ENCODE results near the gene TSPYL1. TPM values are rescaled to one million over a fixed set of nuclear protein-coding genes. Genes with fewer than 3 reads are reported as not detected.

TSPYL1 gene
- total RNA-seq, 3 donors from 2014 or later, result 55.4 to 81.8 (median 63.8) TPM

DNA sequence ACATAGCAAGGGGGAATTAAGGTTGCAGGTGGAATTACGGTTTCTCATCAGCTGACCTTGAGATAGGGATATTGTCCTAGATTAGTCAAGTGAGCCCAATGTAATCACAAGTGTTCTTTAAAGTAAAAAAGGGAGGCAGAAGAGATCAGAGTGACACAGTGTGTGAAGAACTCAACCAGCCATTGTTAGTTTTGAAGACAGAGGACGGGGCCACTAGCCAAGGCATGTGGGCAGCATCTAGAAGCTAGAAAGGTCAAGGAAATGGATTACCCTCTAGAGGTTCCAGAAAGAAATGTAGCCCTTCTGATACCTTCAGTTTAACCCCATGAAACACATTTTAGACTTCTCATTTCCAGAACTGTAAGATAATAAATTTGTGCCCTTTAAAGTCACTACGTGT, 18.5 kb upstream of the TSPYL1 start:
- Histone ChIP-seq H3K4me1 (no peaks in the 10 kb centered on the region), H3K27me3 (no peaks in the 10 kb centered on the region), H3K9me3 (peaks cover 4% of the 10 kb centered on the region in 2 donors), H3K36me3 (no peaks in the 10 kb centered on the region), H3K4me3 (no peak overlapping the region), H3K27ac (no peak overlapping the region)
- TF ChIP-seq POLR2AphosphoS5 (IDR thresholded peaks at IDR 0.05) (no peak), POLR2A (IDR thresholded peaks at IDR 0.05) (no peak)
- TF ChIP-seq, protein P1, sequence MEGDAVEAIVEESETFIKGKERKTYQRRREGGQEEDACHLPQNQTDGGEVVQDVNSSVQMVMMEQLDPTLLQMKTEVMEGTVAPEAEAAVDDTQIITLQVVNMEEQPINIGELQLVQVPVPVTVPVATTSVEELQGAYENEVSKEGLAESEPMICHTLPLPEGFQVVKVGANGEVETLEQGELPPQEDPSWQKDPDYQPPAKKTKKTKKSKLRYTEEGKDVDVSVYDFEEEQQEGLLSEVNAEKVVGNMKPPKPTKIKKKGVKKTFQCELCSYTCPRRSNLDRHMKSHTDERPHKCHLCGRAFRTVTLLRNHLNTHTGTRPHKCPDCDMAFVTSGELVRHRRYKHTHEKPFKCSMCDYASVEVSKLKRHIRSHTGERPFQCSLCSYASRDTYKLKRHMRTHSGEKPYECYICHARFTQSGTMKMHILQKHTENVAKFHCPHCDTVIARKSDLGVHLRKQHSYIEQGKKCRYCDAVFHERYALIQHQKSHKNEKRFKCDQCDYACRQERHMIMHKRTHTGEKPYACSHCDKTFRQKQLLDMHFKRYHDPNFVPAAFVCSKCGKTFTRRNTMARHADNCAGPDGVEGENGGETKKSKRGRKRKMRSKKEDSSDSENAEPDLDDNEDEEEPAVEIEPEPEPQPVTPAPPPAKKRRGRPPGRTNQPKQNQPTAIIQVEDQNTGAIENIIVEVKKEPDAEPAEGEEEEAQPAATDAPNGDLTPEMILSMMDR (IDR thresholded peaks at IDR 0.05), result no peak
- DNase-seq (ENCODE audit: low spot score in 2 of 2), result no peak
- intact Hi-C loops (cut with DNase I; ENCODE audit: low total_unique reads), result no loop called here

DNA sequence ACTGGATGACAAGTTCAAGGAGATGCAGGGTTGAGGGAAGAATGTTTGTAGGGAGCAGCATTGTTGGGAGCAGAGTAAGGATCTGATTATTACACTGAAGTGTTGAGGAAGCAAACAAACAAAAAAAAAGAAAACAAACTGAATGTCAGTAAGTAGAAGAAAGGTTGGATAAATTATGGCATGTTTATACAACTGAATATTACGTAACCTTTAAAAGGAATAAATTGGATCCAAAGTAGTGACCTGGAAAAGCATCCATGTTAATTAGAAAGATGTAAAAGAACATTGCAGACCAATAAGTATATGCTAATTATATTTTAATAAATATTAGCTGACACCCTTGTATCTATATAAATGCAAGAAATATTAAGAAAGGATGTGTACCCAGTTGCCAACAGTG, 12.8 kb upstream of the TSPYL1 start:
- intact Hi-C loops (cut with DNase I; ENCODE audit: low total_unique reads), result no loop called here
- Histone ChIP-seq H3K27me3 (no peaks in the 10 kb centered on the region), H3K4me3 (no peak overlapping the region), H3K9me3 (no peaks in the 10 kb centered on the region), H3K4me1 (no peaks in the 10 kb centered on the region), H3K27ac (no peak overlapping the region), H3K36me3 (no peaks in the 10 kb centered on the region)
- TF ChIP-seq, protein P1 (IDR thresholded peaks at IDR 0.05), result no peak
- TF ChIP-seq POLR2A (IDR thresholded peaks at IDR 0.05), result no peak
- TF ChIP-seq POLR2AphosphoS5 (IDR thresholded peaks at IDR 0.05), result no peak
- no peak for DNase-seq (ENCODE audit: low spot score in 2 of 2)

- H3K27ac ChIP-seq, result no peak overlapping the region
- intact Hi-C loops (cut with DNase I; ENCODE audit: low total_unique reads), result no loop called here
- TF ChIP-seq, protein P1 (IDR thresholded peaks at IDR 0.05), result no peak
- TF ChIP-seq POLR2AphosphoS5 (IDR thresholded peaks at IDR 0.05), result no peak
- TF ChIP-seq POLR2A (IDR thresholded peaks at IDR 0.05), result no peak
These were observed 12.1 kb upstream of the TSPYL1 start for GRCh38 chr6:116291701-116292396.

GRCh38 chr6:116290799-116291198, 11.1 kb upstream of the TSPYL1 start:
- no peaks in the 10 kb centered on the region for H3K4me1 ChIP-seq
- TF ChIP-seq, protein P1 (IDR thresholded peaks at IDR 0.05), result no peak
- TF ChIP-seq POLR2AphosphoS5 (IDR thresholded peaks at IDR 0.05) (no peak), POLR2A (IDR thresholded peaks at IDR 0.05) (no peak)
- no peaks in the 10 kb centered on the region for H3K36me3 ChIP-seq
- no peaks in the 10 kb centered on the region for H3K9me3 ChIP-seq
- no peak overlapping the region for H3K4me3 ChIP-seq
- H3K27me3 ChIP-seq, result no peaks in the 10 kb centered on the region
- DNase-seq (ENCODE audit: low spot score in 2 of 2), result no peak
- H3K27ac ChIP-seq, result no peak overlapping the region
- intact Hi-C loops (cut with DNase I; ENCODE audit: low total_unique reads), result no loop called here

More at GRCh38 chr6:116291701-116292396, 12.1 kb upstream of the TSPYL1 start:
- H3K36me3 ChIP-seq, result no peaks in the 10 kb centered on the region
- no peak overlapping the region for H3K4me3 ChIP-seq
- no peaks in the 10 kb centered on the region for H3K27me3 ChIP-seq
- no peaks in the 10 kb centered on the region for H3K9me3 ChIP-seq
- H3K4me1 ChIP-seq, result no peaks in the 10 kb centered on the region
- DNase-seq (ENCODE audit: low spot score in 2 of 2), result no peak

DNA sequence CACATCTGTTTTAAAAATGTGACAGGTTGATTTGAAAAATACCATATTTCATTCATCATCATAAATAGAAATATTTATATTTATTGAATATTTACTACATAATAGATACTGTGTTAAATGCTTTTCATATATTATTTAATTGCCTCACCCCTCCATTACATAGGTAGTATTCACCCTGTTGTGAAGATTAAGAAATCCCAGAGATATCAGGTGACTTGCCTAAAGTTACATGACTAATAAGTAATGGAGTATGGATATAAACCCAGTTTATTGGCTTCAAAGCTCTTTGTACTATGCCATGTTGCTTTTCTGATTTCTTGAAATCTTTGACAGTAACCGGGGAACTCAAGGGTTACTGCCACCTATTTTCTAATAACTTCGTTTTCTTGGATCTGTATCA, 10.1 kb upstream of the TSPYL1 start:
- no peak for DNase-seq (ENCODE audit: low spot score in 2 of 2)
- Histone ChIP-seq H3K36me3 (no peaks in the 10 kb centered on the region), H3K27ac (no peak overlapping the region), H3K4me1 (no peaks in the 10 kb centered on the region), H3K4me3 (no peak overlapping the region), H3K9me3 (no peaks in the 10 kb centered on the region), H3K27me3 (no peaks in the 10 kb centered on the region)
- intact Hi-C loops (cut with DNase I; ENCODE audit: low total_unique reads), result no loop called here
- no peak for TF ChIP-seq POLR2A (IDR thresholded peaks at IDR 0.05)
- no peak for TF ChIP-seq POLR2AphosphoS5 (IDR thresholded peaks at IDR 0.05)
- TF ChIP-seq, protein P1 (IDR thresholded peaks at IDR 0.05), result no peak

All from breast epithelium (tissue), 4 donors.